SK-N-SH treated with all-trans-retinoic acid at 6 μM for 48 hours (cell line): ENCODE data around the gene TRABD.

Source experiments
- ATAC-seq: fragments of 200-7000 bp; cut with Tn5 transposase; 3 replicates; pipeline ENCODE4 v1.9.1; 2020; ENCODE audit warnings: mild to moderate bottlenecking, moderate library complexity
- ARNTL ChIP-seq: fragments of 450-650 bp; formaldehyde crosslinking; IDR thresholded peaks from 2 replicates; pipeline ENCODE4 v1.5.0; 2020; ENCODE audit warnings: low read depth, mild to moderate bottlenecking, moderate library complexity, borderline replicate concordance
- BACH2 ChIP-seq: fragments of 250-450 bp; sonication (Bioruptor Pico); IDR thresholded peaks from 2 replicates; pipeline ENCODE4 v1.9.0; 2021; ENCODE audit warnings: mild to moderate bottlenecking, borderline replicate concordance
- CSDC2 ChIP-seq: fragments of 250-450 bp; sonication (Bioruptor Pico); IDR thresholded peaks from 2 replicates; pipeline ENCODE4 v1.5.0; 2020; ENCODE audit warnings: mild to moderate bottlenecking, moderate library complexity
- GLIS3 ChIP-seq: fragments of 250-450 bp; sonication (Bioruptor Pico); IDR thresholded peaks from 2 replicates; pipeline ENCODE4 v1.5.0; 2020; ENCODE audit warnings: mild to moderate bottlenecking, moderate library complexity
- ISL1 ChIP-seq: fragments of 250-450 bp; sonication (Bioruptor Pico); IDR thresholded peaks from 2 replicates; pipeline ENCODE4 v2.1.2; 2022; ENCODE audit warnings: mild to moderate bottlenecking, moderate library complexity
- OSR1 ChIP-seq: fragments of 250-450 bp; sonication (Bioruptor Pico); IDR thresholded peaks from 2 replicates; pipeline ENCODE4 v1.8.0; 2022; ENCODE audit warnings: moderate library complexity, mild to moderate bottlenecking, inconsistent platforms
- PPARA ChIP-seq: fragments of 250-450 bp; sonication (Bioruptor Pico); IDR thresholded peaks from 2 replicates; pipeline ENCODE4 v1.5.0; 2020; ENCODE audit warnings: mild to moderate bottlenecking, borderline replicate concordance
- TCF4 ChIP-seq: fragments of 250-450 bp; sonication (Bioruptor Pico); IDR thresholded peaks from 2 replicates; pipeline ENCODE4 v1.8.0; 2021; ENCODE audit warnings: mild to moderate bottlenecking, moderate library complexity, borderline replicate concordance
- TOX ChIP-seq: fragments of 250-450 bp; sonication (Bioruptor Pico); IDR thresholded peaks from 2 replicates; pipeline ENCODE4 v1.8.0; 2021; ENCODE audit warnings: mild to moderate bottlenecking, moderate library complexity, borderline replicate concordance
- ZC3H10 ChIP-seq: fragments of 250-450 bp; sonication (Bioruptor Pico); IDR thresholded peaks from 2 replicates; pipeline ENCODE4 v1.5.1; 2021; ENCODE audit warnings: mild to moderate bottlenecking, moderate library complexity
- ZFP3 ChIP-seq: fragments of 250-450 bp; sonication (Bioruptor Pico); IDR thresholded peaks from 2 replicates; pipeline ENCODE4 v1.5.0; 2020; ENCODE audit warnings: mild to moderate bottlenecking, moderate library complexity
- ZFP30 ChIP-seq: fragments of 450-650 bp; formaldehyde crosslinking; IDR thresholded peaks from 2 replicates; pipeline ENCODE4 v1.5.0; 2022; ENCODE audit warnings: mild to moderate bottlenecking, moderate library complexity
- ZNF565 ChIP-seq: fragments of 450-650 bp; formaldehyde crosslinking; conservative IDR thresholded peaks from 2 replicates; pipeline ENCODE4 v1.5.0; 2020; ENCODE audit warnings: low read depth, mild to moderate bottlenecking, moderate library complexity
- ZNF70 ChIP-seq: fragments of 450-650 bp; formaldehyde crosslinking; IDR thresholded peaks from 2 replicates; pipeline ENCODE4 v1.5.0; 2020; ENCODE audit warnings: mild to moderate bottlenecking, moderate library complexity
- TF ChIP-seq, protein P1 (sequence below): fragments of 250-450 bp; sonication (Bioruptor Pico); IDR thresholded peaks from 2 replicates; pipeline ENCODE4 v1.5.0; 2020; ENCODE audit warnings: mild to moderate bottlenecking, moderate library complexity
- TF ChIP-seq, protein P2 (sequence below): fragments of 250-450 bp; sonication (Bioruptor Pico); IDR thresholded peaks from 2 replicates; pipeline ENCODE4 v1.8.0; 2021; ENCODE audit warnings: low read depth, mild to moderate bottlenecking, moderate library complexity, borderline replicate concordance
- TF ChIP-seq, protein P3 (sequence below): fragments of 250-450 bp; sonication (Bioruptor Pico); IDR thresholded peaks from 2 replicates; pipeline ENCODE4 v1.5.1; 2020; ENCODE audit warnings: low read depth, mild to moderate bottlenecking, moderate library complexity
- TF ChIP-seq, protein P4 (sequence below): fragments of 250-450 bp; sonication (Bioruptor Pico); IDR thresholded peaks from 2 replicates; pipeline ENCODE4 v1.8.0; 2020; ENCODE audit warnings: mild to moderate bottlenecking, moderate library complexity, borderline replicate concordance
- TF ChIP-seq, protein P5 (sequence below): fragments of 250-450 bp; sonication (Bioruptor Pico); IDR thresholded peaks from 2 replicates; pipeline ENCODE4 v1.5.1; 2021; ENCODE audit warnings: mild to moderate bottlenecking, moderate library complexity

The TRABD gene

DNA sequence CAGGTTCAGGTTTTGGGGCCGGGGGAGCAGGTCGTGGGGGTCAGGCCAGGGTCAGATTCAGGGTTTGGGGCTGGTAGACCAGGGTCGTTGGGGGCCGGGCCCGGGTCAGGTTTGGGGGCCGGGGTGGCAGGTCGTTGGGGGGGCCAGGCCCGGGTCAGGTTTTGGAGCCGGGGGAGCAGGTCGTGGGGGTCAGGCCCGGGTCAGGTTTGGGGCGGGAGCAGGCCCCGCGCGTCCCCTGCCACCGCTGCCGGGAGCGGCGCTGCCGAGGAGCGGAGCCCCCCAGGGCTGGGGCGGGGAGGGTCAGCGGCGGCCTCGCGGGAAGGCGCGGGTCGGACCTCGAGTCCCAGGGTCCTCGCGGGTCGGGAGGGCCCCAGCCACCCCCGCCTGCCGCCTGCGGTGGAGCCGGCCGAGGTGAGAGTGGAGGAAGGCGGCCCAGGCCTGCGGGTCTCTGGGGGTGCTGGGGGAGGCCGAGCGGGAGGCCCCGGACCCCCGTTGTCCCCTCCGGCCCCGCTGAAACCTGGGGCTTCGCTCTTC, 535 bp downstream of the TRABD start:
- TF ChIP-seq ZFP3 (CRISPR knock-in tag) (no peak), TOX (CRISPR knock-in tag) (no peak), ZC3H10 (CRISPR knock-in tag) (no peak), ZNF70 (CRISPR knock-in tag) (no peak), TCF4 (CRISPR knock-in tag) (no peak), ZNF565 (no peak), BACH2 (CRISPR knock-in tag) (no peak), GLIS3 (CRISPR knock-in tag) (no peak), CSDC2 (no peak), PPARA (CRISPR knock-in tag) (no peak)
- TF ChIP-seq, protein P1, sequence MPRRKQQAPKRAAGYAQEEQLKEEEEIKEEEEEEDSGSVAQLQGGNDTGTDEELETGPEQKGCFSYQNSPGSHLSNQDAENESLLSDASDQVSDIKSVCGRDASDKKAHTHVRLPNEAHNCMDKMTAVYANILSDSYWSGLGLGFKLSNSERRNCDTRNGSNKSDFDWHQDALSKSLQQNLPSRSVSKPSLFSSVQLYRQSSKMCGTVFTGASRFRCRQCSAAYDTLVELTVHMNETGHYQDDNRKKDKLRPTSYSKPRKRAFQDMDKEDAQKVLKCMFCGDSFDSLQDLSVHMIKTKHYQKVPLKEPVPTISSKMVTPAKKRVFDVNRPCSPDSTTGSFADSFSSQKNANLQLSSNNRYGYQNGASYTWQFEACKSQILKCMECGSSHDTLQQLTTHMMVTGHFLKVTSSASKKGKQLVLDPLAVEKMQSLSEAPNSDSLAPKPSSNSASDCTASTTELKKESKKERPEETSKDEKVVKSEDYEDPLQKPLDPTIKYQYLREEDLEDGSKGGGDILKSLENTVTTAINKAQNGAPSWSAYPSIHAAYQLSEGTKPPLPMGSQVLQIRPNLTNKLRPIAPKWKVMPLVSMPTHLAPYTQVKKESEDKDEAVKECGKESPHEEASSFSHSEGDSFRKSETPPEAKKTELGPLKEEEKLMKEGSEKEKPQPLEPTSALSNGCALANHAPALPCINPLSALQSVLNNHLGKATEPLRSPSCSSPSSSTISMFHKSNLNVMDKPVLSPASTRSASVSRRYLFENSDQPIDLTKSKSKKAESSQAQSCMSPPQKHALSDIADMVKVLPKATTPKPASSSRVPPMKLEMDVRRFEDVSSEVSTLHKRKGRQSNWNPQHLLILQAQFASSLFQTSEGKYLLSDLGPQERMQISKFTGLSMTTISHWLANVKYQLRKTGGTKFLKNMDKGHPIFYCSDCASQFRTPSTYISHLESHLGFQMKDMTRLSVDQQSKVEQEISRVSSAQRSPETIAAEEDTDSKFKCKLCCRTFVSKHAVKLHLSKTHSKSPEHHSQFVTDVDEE (CRISPR knock-in tag): no peak
- TF ChIP-seq, protein P2, sequence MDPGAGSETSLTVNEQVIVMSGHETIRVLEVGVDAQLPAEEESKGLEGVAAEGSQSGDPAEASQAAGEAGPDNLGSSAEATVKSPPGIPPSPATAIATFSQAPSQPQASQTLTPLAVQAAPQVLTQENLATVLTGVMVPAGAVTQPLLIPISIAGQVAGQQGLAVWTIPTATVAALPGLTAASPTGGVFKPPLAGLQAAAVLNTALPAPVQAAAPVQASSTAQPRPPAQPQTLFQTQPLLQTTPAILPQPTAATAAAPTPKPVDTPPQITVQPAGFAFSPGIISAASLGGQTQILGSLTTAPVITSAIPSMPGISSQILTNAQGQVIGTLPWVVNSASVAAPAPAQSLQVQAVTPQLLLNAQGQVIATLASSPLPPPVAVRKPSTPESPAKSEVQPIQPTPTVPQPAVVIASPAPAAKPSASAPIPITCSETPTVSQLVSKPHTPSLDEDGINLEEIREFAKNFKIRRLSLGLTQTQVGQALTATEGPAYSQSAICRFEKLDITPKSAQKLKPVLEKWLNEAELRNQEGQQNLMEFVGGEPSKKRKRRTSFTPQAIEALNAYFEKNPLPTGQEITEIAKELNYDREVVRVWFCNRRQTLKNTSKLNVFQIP (CRISPR knock-in tag): no peak
- TF ChIP-seq, protein P3, sequence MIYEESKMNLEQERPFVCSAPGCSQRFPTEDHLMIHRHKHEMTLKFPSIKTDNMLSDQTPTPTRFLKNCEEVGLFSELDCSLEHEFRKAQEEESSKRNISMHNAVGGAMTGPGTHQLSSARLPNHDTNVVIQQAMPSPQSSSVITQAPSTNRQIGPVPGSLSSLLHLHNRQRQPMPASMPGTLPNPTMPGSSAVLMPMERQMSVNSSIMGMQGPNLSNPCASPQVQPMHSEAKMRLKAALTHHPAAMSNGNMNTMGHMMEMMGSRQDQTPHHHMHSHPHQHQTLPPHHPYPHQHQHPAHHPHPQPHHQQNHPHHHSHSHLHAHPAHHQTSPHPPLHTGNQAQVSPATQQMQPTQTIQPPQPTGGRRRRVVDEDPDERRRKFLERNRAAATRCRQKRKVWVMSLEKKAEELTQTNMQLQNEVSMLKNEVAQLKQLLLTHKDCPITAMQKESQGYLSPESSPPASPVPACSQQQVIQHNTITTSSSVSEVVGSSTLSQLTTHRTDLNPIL (CRISPR knock-in tag): no peak
- TF ChIP-seq, protein P4, sequence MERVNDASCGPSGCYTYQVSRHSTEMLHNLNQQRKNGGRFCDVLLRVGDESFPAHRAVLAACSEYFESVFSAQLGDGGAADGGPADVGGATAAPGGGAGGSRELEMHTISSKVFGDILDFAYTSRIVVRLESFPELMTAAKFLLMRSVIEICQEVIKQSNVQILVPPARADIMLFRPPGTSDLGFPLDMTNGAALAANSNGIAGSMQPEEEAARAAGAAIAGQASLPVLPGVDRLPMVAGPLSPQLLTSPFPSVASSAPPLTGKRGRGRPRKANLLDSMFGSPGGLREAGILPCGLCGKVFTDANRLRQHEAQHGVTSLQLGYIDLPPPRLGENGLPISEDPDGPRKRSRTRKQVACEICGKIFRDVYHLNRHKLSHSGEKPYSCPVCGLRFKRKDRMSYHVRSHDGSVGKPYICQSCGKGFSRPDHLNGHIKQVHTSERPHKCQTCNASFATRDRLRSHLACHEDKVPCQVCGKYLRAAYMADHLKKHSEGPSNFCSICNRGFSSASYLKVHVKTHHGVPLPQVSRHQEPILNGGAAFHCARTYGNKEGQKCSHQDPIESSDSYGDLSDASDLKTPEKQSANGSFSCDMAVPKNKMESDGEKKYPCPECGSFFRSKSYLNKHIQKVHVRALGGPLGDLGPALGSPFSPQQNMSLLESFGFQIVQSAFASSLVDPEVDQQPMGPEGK (CRISPR knock-in tag): no peak

DNA sequence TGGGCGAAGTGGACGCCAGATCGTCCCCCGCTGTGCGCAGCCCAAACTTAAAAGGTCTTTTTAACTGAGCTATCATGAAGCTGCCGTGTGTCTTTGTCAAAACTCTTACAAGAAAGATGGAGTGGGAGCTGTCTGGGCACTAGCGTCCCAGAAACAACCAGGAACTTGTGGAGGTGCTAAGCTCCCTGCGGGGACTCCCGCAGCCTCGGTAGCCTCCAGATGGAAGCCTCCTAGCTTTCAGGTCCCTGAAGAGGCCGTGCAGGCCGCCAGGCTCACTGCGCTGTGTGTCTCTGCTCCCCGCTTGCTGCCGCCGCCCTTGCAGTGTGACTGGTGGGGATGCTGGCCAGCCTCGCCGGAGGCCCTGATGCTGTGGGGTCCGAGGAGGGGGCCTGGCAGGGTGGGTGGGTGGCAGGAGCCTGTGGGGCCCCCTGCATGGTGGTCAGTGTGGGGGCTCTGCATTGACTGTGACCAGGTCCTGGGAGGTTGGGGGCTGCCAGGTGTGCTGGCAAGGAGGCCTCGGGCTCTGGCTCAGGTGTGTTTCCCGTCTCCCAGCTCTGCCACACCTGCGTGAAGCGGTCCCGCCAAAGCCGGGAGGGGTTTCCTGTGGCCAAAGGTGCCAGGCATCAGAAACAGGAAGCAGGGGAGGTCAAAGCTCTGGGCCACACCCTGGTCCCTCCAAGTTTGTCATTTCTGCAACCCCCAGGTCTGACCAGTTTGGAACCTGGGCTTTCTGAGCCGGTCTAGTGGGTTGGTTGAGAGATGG, 1.2 kb downstream of the TRABD start:
- TF ChIP-seq OSR1 (CRISPR knock-in tag): no peak
- no peak for TF ChIP-seq TCF4 (CRISPR knock-in tag)
- no peak for TF ChIP-seq ZNF70 (CRISPR knock-in tag)
- no peak for TF ChIP-seq PPARA (CRISPR knock-in tag)
- TF ChIP-seq, protein P1 (CRISPR knock-in tag): no peak
- TF ChIP-seq, protein P4 (CRISPR knock-in tag): no peak
- no peak for TF ChIP-seq ZFP3 (CRISPR knock-in tag)
- TF ChIP-seq ZFP30 (CRISPR knock-in tag): no peak
- TF ChIP-seq ARNTL (CRISPR knock-in tag): no peak
- TF ChIP-seq, protein P3 (CRISPR knock-in tag): no peak
- TF ChIP-seq TOX (CRISPR knock-in tag): no peak
- TF ChIP-seq, protein P5, sequence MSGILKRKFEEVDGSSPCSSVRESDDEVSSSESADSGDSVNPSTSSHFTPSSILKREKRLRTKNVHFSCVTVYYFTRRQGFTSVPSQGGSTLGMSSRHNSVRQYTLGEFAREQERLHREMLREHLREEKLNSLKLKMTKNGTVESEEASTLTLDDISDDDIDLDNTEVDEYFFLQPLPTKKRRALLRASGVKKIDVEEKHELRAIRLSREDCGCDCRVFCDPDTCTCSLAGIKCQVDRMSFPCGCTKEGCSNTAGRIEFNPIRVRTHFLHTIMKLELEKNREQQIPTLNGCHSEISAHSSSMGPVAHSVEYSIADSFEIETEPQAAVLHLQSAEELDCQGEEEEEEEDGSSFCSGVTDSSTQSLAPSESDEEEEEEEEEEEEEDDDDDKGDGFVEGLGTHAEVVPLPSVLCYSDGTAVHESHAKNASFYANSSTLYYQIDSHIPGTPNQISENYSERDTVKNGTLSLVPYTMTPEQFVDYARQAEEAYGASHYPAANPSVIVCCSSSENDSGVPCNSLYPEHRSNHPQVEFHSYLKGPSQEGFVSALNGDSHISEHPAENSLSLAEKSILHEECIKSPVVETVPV (CRISPR knock-in tag): no peak
- no peak for TF ChIP-seq BACH2 (CRISPR knock-in tag)
- no peak for TF ChIP-seq CSDC2
- no peak for TF ChIP-seq GLIS3 (CRISPR knock-in tag)
- no peak for TF ChIP-seq ISL1 (CRISPR knock-in tag)
- ATAC-seq: peak; percentile 14; the same call in 2 of the 3 replicates

More for the DNA sequence above, 535 bp downstream of the TRABD start:
- peak; percentile 3; the same call in 2 of the 3 replicates for ATAC-seq
